GM18505 (cell line): ENCODE data around the gene GDF2.

Experiments used
- ATAC-seq: cut with Tn5 transposase; IDR thresholded peaks from one replicate; pipeline ENCODE4 v1.9.1; 2021; ENCODE audit not compliant: unreplicated experiment
- POLR2A ChIP-seq: IDR thresholded peaks from 4 replicates; pipeline ENCODE4 v1.6.1; 2011; ENCODE audit warnings: borderline replicate concordance; ENCODE audit not compliant: insufficient read depth, insufficient read length; ENCODE audit errors: extremely low read depth

Gene GDF2

DNA sequence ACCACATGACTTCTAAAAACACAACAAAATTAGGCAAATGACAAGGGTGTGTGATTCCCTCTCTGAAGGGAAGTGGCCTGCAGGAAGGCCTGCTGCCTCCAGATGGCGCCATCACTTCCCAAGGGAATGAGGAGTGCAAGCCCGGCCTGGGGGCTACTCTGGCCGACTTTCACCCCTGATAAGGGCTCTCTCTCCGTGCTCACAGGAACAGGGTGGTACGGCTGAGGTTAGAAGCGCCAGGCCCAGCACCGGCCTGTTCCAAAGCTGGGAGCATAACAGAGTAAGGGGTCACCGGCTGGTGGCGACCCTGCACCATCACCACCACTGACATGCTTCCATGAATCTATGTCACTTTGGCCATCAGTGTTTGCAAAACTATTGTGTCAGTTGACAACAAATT lies 39.0 kb downstream of the GDF2 start:
- TF ChIP-seq POLR2A, result no peak
- no peak for ATAC-seq

DNA sequence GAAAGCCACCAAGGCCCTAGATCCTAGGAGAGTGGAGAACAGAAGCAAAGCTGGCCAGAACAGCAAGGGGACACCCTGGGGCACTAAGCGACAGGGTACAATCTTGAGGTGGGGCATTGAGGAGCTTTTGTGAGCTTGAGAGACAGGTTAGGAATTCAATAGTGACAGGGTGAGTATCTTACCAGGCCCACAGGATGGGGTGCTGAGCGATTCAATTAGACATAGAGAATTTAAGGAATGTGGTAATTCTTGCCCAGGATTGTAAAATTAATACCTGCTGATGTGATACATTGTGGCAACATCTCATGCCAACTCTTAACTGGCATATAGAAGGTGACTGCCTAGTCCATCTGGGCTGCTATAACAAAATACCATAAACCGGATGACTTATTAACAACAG lies 39.9 kb downstream of the GDF2 start:
- TF ChIP-seq POLR2A, result no peak
- ATAC-seq, result no peak

GRCh38 chr10:47363781-47364180 lies 41.5 kb downstream of the GDF2 start:
- ATAC-seq, result no peak

DNA sequence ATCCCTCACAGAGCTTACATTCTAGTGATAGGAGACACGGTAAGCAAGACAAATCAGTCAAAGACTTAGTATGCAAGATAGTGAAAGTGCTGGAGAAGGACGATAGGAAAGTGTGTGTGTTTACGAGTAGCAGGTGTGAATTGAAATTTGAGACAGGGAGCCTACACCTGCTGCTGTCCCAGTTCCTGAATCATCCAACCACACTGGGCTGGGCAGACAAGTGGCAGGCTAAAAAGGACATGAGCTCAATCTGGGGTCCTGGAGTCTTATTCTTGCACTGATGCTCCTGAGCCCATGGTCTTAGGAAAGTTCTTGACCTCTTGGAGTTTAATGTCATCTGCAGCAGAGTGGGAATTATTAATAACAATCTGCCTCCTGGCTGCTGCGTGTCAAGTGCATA lies 42.1 kb downstream of the GDF2 start:
- no peak for ATAC-seq
- TF ChIP-seq POLR2A, result no peak

More at GRCh38 chr10:47363781-47364180, 41.5 kb downstream of the GDF2 start:
- no peak for TF ChIP-seq POLR2A

- no peak for ATAC-seq
- TF ChIP-seq POLR2A, result no peak
Observed at GRCh38 chr10:47364911-47365310, 42.7 kb downstream of the GDF2 start.

DNA sequence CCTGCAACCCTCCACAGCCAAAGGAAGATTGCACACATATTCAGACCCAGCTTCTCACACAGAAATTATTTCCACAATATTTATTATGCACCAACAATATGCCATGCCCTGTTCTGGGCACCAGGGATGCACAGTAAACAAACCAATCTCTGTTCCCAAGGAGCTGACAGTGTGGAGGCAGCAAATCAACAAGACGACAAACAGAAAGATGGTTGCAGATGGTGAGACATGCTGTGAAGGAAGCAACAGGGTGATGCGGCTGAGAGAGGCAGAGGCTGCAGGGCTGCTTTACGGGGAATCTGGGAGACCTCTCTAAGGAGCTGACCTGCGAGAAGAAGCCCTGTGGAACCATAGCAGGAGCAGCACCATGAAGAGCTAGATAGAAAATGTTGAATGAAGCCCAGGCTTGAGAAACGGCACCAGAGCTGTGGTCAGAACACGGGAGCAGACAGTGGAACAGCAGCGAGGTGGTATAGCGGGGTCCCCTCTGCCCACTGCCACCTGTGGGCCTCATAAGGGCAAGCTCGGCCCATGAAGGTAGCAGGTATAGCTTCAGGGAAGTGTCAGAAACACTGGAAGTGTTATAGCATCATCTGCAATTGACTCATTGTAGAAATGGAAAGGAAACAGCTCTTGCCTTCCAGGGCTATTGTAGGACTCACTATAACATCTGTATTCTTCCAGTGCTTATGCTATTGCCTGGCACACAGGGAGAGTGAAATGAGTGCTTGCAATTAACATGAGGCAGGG lies 43.4 kb downstream of the GDF2 start:
- TF ChIP-seq POLR2A, result no peak
- ATAC-seq, result no peak

DNA sequence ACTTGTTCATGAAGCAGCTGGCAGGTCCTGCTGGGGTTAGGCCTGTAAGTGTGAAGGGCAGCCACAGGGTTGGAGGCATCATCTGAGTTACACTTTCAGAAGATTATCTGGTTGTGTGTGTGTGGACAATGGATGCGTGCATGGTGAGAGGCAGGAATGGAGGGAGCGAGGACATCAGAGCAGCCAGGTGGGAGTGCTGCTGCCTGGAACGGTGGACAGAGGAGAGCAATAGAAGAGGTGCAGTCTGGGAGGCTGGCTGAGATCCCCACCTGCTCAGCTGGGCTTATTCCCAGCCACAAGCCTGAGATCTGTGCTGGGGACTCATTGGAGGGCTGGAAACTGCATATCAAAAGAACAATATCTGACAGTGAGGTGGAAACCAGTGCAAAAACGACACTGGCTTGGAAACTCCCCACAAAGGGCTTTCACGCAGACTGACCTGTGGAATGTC lies 44.0 kb downstream of the GDF2 start:
- ATAC-seq, result no peak
- TF ChIP-seq POLR2A, result no peak

GRCh38 chr10:47366731-47367460 lies 44.6 kb downstream of the GDF2 start:
- no peak for TF ChIP-seq POLR2A
- no peak for ATAC-seq

DNA sequence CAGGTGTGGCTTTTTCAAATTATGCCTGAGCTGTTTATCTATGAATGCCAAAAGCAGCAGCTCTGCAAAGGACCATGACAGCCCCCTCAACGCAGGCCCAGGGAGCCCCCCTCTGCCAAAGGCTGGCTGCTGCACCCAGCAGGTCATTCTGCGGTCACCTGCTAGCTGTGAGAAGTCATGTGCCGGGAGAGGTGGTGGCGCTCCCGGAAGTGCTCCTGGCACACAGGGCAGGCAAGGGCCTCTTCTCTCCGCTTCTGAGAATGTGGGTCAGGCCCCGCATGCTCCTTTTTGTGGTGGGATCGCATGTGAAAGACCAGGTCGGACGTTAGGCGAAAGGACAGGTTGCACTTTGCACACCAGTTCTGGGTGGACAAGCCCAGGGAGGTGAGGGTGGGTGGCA lies 45.4 kb downstream of the GDF2 start:
- no peak for TF ChIP-seq POLR2A
- no peak for ATAC-seq

- no peak for TF ChIP-seq POLR2A
Observed at GRCh38 chr10:47368431-47369180, 46.4 kb downstream of the GDF2 start.

DNA sequence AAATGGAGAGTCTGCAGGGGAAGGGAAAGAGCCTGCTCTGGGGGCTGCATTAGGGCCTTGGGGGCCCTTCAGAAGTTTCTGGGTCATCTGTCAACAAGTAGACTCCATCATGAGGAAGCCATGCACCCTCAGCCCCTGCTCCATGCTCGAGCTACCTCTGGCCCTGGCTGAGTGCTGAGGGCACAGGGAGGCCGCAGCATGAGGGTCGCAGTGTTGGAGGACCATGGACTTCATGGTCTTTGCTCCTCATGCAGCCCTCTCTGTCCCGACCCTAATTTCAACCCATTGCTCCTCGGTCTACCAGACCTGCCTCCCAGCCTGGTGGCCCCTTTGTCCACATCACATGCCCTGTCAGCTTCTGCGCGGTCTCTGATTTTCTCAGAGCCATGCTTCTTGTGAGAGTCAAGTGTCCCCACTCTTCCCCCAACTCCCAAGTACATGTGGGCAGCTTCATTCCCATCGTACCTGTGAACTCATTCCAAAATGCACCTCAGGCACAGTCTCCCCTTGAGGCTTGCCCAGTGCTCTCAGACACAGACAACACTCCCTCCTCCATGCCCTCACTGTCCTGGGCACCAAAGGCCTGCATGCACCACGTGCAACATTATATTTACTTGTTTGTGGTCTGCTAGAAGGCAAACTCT lies 47.1 kb downstream of the GDF2 start:
- no peak for TF ChIP-seq POLR2A
- no peak for ATAC-seq

More at GRCh38 chr10:47368431-47369180, 46.4 kb downstream of the GDF2 start:
- ATAC-seq, result no peak

GRCh38 chr10:47370015-47370767 lies 47.9 kb downstream of the GDF2 start:
- TF ChIP-seq POLR2A, result no peak
- no peak for ATAC-seq
